GM21447 (cell line): ENCODE measurements around the gene BRPF3.
"Not testable (repeated sequence)": the region's sequence is repeated elsewhere in the genome, so short reads cannot be mapped to it uniquely, and the experiment has no call there.

Experiments
- ATAC-seq: cut with Tn5 transposase; IDR thresholded peaks from one replicate; pipeline ENCODE4 v1.9.1; 2021; ENCODE audit not compliant: unreplicated experiment

The BRPF3 gene

DNA sequence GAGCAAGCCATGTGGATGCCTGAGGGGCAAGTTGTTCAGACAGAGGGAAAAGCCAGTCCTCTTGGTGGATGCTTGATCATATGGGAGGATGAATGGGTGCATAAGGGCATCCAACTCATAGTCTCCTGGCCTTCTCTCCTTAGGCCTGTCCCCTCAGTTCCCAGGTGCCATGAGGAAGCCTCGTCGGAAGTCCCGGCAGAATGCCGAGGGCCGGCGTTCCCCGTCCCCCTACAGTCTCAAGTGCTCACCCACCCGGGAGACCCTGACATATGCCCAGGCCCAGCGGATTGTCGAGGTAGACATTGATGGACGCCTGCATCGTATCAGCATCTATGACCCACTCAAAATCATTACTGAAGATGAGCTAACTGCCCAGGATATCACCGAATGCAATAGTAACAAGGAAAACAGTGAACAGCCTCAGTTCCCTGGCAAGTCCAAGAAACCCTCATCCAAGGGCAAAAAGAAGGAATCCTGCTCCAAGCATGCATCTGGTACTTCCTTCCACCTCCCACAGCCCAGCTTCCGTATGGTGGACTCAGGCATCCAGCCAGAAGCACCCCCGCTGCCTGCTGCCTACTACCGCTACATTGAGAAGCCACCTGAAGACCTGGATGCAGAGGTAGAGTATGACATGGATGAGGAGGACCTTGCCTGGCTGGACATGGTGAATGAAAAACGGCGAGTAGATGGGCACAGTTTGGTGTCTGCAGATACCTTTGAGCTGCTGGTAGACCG lies 3.8 kb downstream of the BRPF3 start:
- ATAC-seq = no peak

- no peak for ATAC-seq
These were observed 4.6 kb downstream of the BRPF3 start for GRCh38 chr6:36200998-36201596.

DNA sequence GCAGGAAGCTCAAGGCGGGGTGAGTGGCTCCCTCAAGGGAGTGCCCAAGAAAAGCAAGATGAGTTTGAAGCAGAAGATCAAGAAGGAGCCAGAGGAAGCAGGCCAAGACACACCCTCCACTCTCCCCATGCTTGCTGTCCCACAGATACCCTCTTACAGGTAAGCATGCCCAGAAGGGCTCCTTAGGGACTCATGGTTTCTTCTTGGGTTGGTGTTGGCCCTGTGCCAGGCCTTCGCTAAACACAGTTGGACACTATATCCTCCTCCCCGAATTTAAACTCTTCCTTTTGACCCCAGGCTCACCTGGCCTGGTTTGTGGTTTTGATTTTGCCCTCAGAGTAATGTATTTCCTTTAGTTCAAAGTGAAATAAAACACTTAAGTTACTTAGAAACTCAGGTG lies 5.1 kb downstream of the BRPF3 start:
- no peak for ATAC-seq

DNA sequence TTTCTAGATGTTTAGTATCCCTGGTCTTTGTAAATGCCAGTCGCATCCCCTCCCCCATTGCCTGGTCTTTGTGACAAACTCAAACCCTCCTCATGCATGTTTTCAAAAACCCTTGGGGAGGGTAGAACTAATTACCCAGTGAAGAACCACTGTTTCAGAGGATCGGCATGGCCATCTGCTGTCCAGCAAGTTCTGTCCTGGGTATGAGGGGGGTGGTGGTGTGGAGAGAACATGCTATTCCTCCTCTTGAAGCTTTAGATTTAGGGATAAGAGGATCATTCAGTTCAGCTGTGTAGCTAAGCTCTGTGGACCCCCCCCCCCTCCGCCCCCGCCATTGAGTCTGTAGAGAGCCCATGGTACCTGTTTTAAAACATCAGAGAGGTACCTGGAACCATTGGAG lies 5.6 kb downstream of the BRPF3 start:
- no peak for ATAC-seq

GRCh38 chr6:36204068-36204753 lies 7.7 kb downstream of the BRPF3 start:
- ATAC-seq = no peak

GRCh38 chr6:36207155-36207554 lies 10.6 kb downstream of the BRPF3 start:
- ATAC-seq = no peak

GRCh38 chr6:36209606-36210005 lies 13.1 kb downstream of the BRPF3 start:
- ATAC-seq = no peak

GRCh38 chr6:36210182-36210581 lies 13.6 kb downstream of the BRPF3 start:
- no peak for ATAC-seq

DNA sequence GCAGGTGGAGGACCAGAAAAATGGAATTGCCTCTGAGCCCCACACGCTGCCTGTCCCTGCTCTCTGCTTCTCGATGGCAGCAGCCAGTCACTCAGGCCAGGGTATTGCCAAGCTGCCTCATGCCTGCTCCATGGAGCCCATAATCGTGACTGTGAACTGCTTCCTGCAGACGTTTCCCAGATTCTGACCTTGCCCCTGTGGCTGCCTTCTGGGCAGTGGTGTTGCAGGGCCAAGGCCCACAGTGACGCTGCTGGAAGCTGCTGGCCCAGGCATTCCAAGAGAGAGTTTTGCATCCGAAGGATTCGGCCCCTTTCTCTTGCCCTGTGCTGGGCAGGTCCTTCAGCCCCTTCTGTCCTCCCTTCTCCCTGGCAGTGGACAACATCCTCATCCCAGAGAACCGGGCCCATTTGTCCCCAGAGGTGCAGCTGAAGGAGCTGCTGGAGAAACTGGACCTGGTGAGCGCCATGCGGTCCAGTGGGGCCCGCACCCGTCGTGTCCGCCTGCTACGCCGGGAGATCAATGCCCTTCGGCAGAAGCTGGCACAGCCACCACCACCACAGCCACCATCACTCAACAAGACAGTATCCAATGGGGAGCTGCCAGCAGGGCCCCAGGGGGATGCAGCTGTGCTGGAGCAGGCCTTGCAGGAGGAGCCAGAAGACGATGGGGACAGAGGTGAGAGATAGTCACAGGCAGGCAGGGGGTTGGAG lies 14.5 kb downstream of the BRPF3 start:
- ATAC-seq = no peak

DNA sequence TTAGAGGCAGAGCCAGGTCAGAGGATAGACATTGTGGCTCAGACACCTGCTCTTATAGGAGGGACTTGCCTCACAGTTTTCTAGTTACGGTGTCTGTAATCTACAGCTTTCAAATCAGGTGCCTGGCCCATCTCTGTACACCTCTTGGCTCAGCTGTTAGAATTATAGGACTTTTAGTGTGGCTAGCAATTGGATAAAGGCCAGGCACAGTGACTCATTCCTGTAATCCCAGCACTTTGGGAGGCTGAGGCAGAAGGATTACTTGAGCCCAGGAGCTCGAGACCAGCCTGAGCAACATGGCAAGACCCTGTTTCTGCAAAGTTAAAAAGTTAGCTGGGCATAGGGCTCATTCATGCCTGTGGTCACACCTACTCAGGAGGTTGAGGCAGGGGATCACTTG lies 20.0 kb downstream of the BRPF3 start:
- ATAC-seq = no peak

GRCh38 chr6:36217188-36217587 lies 20.6 kb downstream of the BRPF3 start:
- ATAC-seq = no peak

GRCh38 chr6:36217946-36218345 lies 21.4 kb downstream of the BRPF3 start:
- no peak for ATAC-seq

DNA sequence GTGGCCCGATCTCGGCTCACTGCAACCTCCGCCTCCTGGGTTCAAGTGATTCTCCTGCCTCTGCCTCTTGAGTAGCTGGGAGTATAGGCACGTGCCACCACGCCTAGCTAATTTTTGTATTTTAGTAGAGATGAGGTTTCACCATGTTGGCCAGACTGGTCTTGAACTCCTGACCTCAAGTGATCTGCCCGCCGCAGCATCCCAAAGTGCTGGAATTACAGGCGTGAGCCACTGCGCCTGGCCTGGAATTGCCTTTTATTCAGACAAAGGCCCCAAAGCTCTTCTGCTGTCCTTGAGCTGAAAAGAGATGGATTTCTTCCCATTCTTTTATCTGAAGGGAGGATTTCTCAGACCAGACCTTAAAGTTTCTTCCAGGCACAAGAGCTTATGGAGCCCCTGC lies 22.0 kb downstream of the BRPF3 start:
- ATAC-seq = not testable (repeated sequence)

- no peak for ATAC-seq
These were observed 22.5 kb downstream of the BRPF3 start for GRCh38 chr6:36219081-36219480.

DNA sequence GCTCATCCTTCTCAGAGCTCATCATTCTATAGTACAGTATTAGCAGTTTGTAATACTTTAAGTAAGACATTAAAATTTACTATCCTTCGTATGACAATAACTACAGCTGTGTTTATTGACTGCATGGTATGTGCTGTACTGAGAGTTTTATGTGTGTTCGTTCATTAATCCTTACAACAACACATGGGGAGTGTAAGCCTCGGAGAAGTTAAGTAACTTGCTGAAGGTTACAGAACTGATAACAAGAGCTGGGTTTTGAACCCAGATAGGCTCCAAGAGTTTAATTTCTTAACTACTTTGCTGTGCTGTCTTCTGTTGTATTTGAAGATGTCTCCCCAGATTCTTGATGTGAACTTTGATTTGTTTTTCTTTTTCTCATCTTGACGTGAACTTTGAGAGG lies 23.7 kb downstream of the BRPF3 start:
- ATAC-seq = no peak

GRCh38 chr6:36221674-36222073 lies 25.1 kb downstream of the BRPF3 start:
- ATAC-seq = no peak

DNA sequence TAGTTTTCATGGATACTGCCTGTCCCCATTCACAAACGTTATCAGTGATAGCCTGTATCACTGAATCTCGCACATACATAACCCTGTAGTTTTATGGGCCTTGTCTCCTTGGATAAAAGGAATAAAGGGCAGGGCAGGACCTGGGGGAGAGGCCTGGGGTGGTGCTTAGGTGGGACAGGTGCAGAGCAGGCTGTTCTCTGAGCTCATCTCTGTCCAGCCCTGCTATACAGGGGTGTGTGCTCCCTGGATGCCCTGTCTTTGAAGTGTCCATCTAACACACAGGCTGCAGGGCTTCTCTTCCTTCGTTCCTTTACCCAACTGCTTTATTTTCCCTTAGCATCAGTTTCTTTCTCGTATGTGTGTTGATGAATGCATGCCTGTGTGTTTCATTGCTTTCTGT lies 26.4 kb downstream of the BRPF3 start:
- no peak for ATAC-seq

DNA sequence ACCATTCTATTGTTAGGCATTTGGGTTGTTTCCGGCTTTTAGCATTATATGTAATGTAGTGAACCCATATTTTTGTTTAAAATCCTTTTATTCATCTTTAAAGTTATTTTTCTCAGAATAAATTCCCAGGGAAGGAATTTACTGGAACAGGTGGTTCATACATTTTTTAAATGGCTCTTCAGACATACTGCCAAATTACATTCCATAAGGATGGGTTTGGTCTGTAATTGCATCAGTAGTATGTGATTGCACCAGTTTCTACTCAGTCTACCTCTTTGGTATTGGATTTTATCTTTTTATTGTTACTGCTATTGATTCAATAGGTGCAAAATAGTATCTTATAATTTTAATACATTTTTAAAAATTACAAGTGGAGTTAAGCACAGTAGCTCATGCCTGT lies 27.2 kb downstream of the BRPF3 start:
- ATAC-seq = no peak

- no peak for ATAC-seq
These were observed 28.4 kb downstream of the BRPF3 start for GRCh38 chr6:36224918-36225461.

GRCh38 chr6:36226438-36227047 lies 30.0 kb downstream of the BRPF3 start:
- ATAC-seq = no peak
